HL-60 (cell line): Measurements from ENCODE around the gene ZDHHC7.

Experiments
- DNase-seq, 2 experiments: peaks; one replicate each; pipeline ENCODE4 v3.0.0-alpha.2; 2010 to 2020; ENCODE audit warnings: low read depth in 1 of 2, low spot score in 1 of 2
- H3K27ac ChIP-seq: fragments of 250-450 bp; sonication (Bioruptor Pico); replicated peaks from 2 replicates; pipeline ENCODE4 v1.5.1; 2020; ENCODE audit warnings: mild to moderate bottlenecking, moderate library complexity
- H3K27me3 ChIP-seq: fragments of 250-450 bp; sonication (Bioruptor Pico); 2 replicates; pipeline ENCODE4 v1.5.1; 2021; ENCODE audit warnings: mild to moderate bottlenecking, moderate library complexity; ENCODE audit not compliant: insufficient read depth, poor library complexity, severe bottlenecking
- H3K4me3 ChIP-seq: replicated peaks from 2 replicates; pipeline ENCODE4 v1.5.1; 2011; ENCODE audit warnings: mild to moderate bottlenecking, control low read depth, low read length; ENCODE audit not compliant: insufficient read depth
- GABPA ChIP-seq: IDR thresholded peaks from 2 replicates; pipeline ENCODE4 v1.6.1; 2012; ENCODE audit warnings: low read depth
- POLR2AphosphoS5 ChIP-seq: IDR thresholded peaks from 2 replicates; pipeline ENCODE4 v1.6.1; 2012; ENCODE audit warnings: low read depth
- REST ChIP-seq: IDR thresholded peaks from 2 replicates; pipeline ENCODE4 v1.6.1; 2012; ENCODE audit warnings: low read depth; ENCODE audit not compliant: insufficient replicate concordance
- SPI1 ChIP-seq: IDR thresholded peaks from 2 replicates; pipeline ENCODE4 v1.6.1; 2012; ENCODE audit warnings: low read depth, mild to moderate bottlenecking, borderline replicate concordance
- TF ChIP-seq, protein P1 (sequence below): IDR thresholded peaks from one replicate; pipeline ENCODE4 v1.5.1; 2011; ENCODE audit warnings: low read length, control low read depth, inconsistent platforms; ENCODE audit not compliant: insufficient read depth

Gene ZDHHC7

GRCh38 chr16:84989749-84990620 is 21.4 kb downstream of the ZDHHC7 start:
- Histone ChIP-seq H3K27me3 (no peaks in the 10 kb centered on the region), H3K27ac (no peak overlapping the region), H3K4me3 (no peak overlapping the region)
- TF ChIP-seq GABPA: no peak
- TF ChIP-seq, protein P1, sequence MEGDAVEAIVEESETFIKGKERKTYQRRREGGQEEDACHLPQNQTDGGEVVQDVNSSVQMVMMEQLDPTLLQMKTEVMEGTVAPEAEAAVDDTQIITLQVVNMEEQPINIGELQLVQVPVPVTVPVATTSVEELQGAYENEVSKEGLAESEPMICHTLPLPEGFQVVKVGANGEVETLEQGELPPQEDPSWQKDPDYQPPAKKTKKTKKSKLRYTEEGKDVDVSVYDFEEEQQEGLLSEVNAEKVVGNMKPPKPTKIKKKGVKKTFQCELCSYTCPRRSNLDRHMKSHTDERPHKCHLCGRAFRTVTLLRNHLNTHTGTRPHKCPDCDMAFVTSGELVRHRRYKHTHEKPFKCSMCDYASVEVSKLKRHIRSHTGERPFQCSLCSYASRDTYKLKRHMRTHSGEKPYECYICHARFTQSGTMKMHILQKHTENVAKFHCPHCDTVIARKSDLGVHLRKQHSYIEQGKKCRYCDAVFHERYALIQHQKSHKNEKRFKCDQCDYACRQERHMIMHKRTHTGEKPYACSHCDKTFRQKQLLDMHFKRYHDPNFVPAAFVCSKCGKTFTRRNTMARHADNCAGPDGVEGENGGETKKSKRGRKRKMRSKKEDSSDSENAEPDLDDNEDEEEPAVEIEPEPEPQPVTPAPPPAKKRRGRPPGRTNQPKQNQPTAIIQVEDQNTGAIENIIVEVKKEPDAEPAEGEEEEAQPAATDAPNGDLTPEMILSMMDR: no peak
- no peak for TF ChIP-seq POLR2AphosphoS5
- no peak for TF ChIP-seq REST
- DNase-seq: no peak

- no peak for DNase-seq
- H3K27me3 ChIP-seq: no peaks in the 10 kb centered on the region
- TF ChIP-seq, protein P1: no peak
- no peak for TF ChIP-seq SPI1
- no peak for TF ChIP-seq REST
- TF ChIP-seq GABPA: no peak
- no peak for TF ChIP-seq POLR2AphosphoS5
- H3K4me3 ChIP-seq: no peak overlapping the region
- no peak overlapping the region for H3K27ac ChIP-seq
These were observed 22.8 kb downstream of the ZDHHC7 start for GRCh38 chr16:84988328-84989080.

GRCh38 chr16:84986879-84987278 is 24.5 kb downstream of the ZDHHC7 start:
- H3K4me3 ChIP-seq: no peak overlapping the region
- TF ChIP-seq SPI1 (no peak), REST (no peak)
- H3K27me3 ChIP-seq: no peaks in the 10 kb centered on the region
- no peak for DNase-seq
- H3K27ac ChIP-seq: no peak overlapping the region
